K562 (cell line): ENCODE measurements around the gene RNF224. TPM values are rescaled to one million over a fixed set of nuclear protein-coding genes. Genes with fewer than 3 reads are reported as not detected.

Experiments
- CEBPB ChIP-seq: fragments of 450-650 bp; IDR thresholded peaks from 2 replicates; pipeline ENCODE4 v1.6.1; 2016; ENCODE audit warnings: missing genetic modification characterization, missing compliant biosample characterization
- DMBX1 ChIP-seq: fragments of 250-450 bp; sonication (Bioruptor Pico); IDR thresholded peaks from 2 replicates; pipeline ENCODE4 v1.8.0; 2022; ENCODE audit warnings: inconsistent platforms, mild to moderate bottlenecking, moderate library complexity, borderline replicate concordance
- EP400 ChIP-seq: fragments of 450-650 bp; IDR thresholded peaks from 2 replicates; pipeline ENCODE4 v1.6.1; 2017; ENCODE audit warnings: antibody characterized with exemption, mild to moderate bottlenecking, moderate library complexity
- FIP1L1 ChIP-seq: fragments of 200-400 bp; formaldehyde crosslinking; IDR thresholded peaks from 2 replicates; pipeline ENCODE4 v1.6.1; 2018; ENCODE audit warnings: mild to moderate bottlenecking, low read depth, low read length; ENCODE audit not compliant: poor library complexity, severe bottlenecking
- HMBOX1 ChIP-seq: sonication (generic); IDR thresholded peaks from 2 replicates; pipeline ENCODE4 v1.6.1; 2016
- LARP7 ChIP-seq: fragments of 450-650 bp; IDR thresholded peaks from 2 replicates; pipeline ENCODE4 v1.6.1; 2016
- MYNN ChIP-seq, 2 experiments: sonication (generic); formaldehyde crosslinking in 1 of 2; IDR thresholded peaks; 2 replicates each; pipeline versions ENCODE4 v1.5.0 to v1.6.1; 2016 to 2020; ENCODE audit warnings: antibody characterized with exemption in 1 of 2, missing genetic modification reagents in 1 of 2
- PHF21A ChIP-seq: fragments of 450-650 bp; IDR thresholded peaks from 2 replicates; pipeline ENCODE4 v1.6.1; 2017; ENCODE audit warnings: low read depth, borderline replicate concordance
- POLR2B ChIP-seq: fragments of 450-650 bp; IDR thresholded peaks from 2 replicates; pipeline ENCODE4 v1.6.1; 2018; ENCODE audit warnings: low read depth; ENCODE audit not compliant: partially characterized antibody
- SIN3A ChIP-seq, 2 experiments: fragments of 150-350 bp in 1 of 2; IDR thresholded peaks; 2 replicates each; pipeline ENCODE4 v1.6.1; 2011 to 2016; ENCODE audit warnings: borderline replicate concordance in 2 of 2, low read depth in 2 of 2, low read length in 2 of 2, mild to moderate bottlenecking in 2 of 2, moderate library complexity in 2 of 2; ENCODE audit not compliant: control insufficient read depth in 1 of 2
- SLC30A9 ChIP-seq: fragments of 250-450 bp; sonication (Bioruptor Pico); IDR thresholded peaks from 2 replicates; pipeline ENCODE4 v1.8.0; 2022; ENCODE audit warnings: mild to moderate bottlenecking, moderate library complexity
- SRSF3 ChIP-seq: fragments of 200-400 bp; formaldehyde crosslinking; IDR thresholded peaks from 2 replicates; pipeline ENCODE4 v1.6.1; 2016; ENCODE audit warnings: mild to moderate bottlenecking, low read length, moderate library complexity; ENCODE audit not compliant: insufficient read depth
- ZFX ChIP-seq: sonication (generic); formaldehyde crosslinking; IDR thresholded peaks from 2 replicates; pipeline ENCODE4 v1.8.0; 2022; ENCODE audit warnings: mild to moderate bottlenecking, missing genetic modification reagents, moderate library complexity
- ZNF12 ChIP-seq: sonication (generic); formaldehyde crosslinking; IDR thresholded peaks from 2 replicates; pipeline ENCODE4 v1.4.0; 2020; ENCODE audit warnings: mild to moderate bottlenecking, missing genetic modification reagents
- ZNF239 ChIP-seq: fragments of 250-450 bp; sonication (Bioruptor Pico); IDR thresholded peaks from 2 replicates; pipeline ENCODE4 v1.4.0; 2020; ENCODE audit warnings: mild to moderate bottlenecking
- ZNF76 ChIP-seq: fragments of 250-450 bp; sonication (Bioruptor Pico); IDR thresholded peaks from 2 replicates; pipeline ENCODE4 v1.4.0; 2020; ENCODE audit warnings: mild to moderate bottlenecking, moderate library complexity, borderline replicate concordance
- ZNF830 ChIP-seq: fragments of 250-450 bp; sonication (Bioruptor Pico); IDR thresholded peaks from 2 replicates; pipeline ENCODE4 v1.5.0; 2021; ENCODE audit warnings: mild to moderate bottlenecking
- polyA plus RNA-seq, 8 experiments: library from polyadenylated mRNA; depleted of rRNA in 4 of 8; stranded (reverse) in 5 of 8; unstranded in 3 of 8; fragments of >200 nt; fragmentation: Nextera tagmentation in 2 of 8; fragmentation: Illumina TruSeq in 1 of 8; extraction: Ambion mirVana in 2 of 8; extraction: Trizol in 1 of 8; gene quantifications; 2 replicates each; pipeline versions ENCODE4 v1.2.1 to v1.2.3, GENCODE V29; 2011 to 2014; ENCODE audit warnings: inconsistent platforms in 1 of 8, missing spikeins in 1 of 8
- total RNA-seq, 7 experiments: library from RNA; depleted of rRNA in 6 of 7; stranded (reverse); fragments of >200 nt in 6 of 7; fragmentation: Illumina TruSeq in 2 of 7; extraction: Trizol in 2 of 7; gene quantifications; 2 replicates each; pipeline versions ENCODE4 v1.2.1 to v1.2.3, GENCODE V29; 2011 to 2021; ENCODE audit warnings: low replicate concordance in 1 of 7
- TF ChIP-seq, protein P1 (sequence below): sonication (generic); formaldehyde crosslinking; IDR thresholded peaks from 2 replicates; pipeline ENCODE4 v1.8.1; 2023; ENCODE audit warnings: missing genetic modification reagents, mild to moderate bottlenecking, borderline replicate concordance
- TF ChIP-seq, protein P2 (sequence below): fragments of 450-650 bp; IDR thresholded peaks from 2 replicates; pipeline ENCODE4 v1.6.1; 2014; ENCODE audit warnings: low read depth, mild to moderate bottlenecking, moderate library complexity, borderline replicate concordance

Gene RNF224
- total and polyA plus RNA-seq, 9 of the 15 experiments (the other 6 are each of a cell fraction or from before 2014, with no cell fraction given): not detected

- TF ChIP-seq, protein P1, sequence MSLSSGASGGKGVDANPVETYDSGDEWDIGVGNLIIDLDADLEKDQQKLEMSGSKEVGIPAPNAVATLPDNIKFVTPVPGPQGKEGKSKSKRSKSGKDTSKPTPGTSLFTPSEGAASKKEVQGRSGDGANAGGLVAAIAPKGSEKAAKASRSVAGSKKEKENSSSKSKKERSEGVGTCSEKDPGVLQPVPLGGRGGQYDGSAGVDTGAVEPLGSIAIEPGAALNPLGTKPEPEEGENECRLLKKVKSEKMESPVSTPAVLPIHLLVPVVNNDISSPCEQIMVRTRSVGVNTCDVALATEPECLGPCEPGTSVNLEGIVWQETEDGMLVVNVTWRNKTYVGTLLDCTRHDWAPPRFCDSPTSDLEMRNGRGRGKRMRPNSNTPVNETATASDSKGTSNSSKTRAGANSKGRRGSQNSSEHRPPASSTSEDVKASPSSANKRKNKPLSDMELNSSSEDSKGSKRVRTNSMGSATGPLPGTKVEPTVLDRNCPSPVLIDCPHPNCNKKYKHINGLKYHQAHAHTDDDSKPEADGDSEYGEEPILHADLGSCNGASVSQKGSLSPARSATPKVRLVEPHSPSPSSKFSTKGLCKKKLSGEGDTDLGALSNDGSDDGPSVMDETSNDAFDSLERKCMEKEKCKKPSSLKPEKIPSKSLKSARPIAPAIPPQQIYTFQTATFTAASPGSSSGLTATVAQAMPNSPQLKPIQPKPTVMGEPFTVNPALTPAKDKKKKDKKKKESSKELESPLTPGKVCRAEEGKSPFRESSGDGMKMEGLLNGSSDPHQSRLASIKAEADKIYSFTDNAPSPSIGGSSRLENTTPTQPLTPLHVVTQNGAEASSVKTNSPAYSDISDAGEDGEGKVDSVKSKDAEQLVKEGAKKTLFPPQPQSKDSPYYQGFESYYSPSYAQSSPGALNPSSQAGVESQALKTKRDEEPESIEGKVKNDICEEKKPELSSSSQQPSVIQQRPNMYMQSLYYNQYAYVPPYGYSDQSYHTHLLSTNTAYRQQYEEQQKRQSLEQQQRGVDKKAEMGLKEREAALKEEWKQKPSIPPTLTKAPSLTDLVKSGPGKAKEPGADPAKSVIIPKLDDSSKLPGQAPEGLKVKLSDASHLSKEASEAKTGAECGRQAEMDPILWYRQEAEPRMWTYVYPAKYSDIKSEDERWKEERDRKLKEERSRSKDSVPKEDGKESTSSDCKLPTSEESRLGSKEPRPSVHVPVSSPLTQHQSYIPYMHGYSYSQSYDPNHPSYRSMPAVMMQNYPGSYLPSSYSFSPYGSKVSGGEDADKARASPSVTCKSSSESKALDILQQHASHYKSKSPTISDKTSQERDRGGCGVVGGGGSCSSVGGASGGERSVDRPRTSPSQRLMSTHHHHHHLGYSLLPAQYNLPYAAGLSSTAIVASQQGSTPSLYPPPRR (CRISPR knock-in tag): no peak
- TF ChIP-seq, protein P2, sequence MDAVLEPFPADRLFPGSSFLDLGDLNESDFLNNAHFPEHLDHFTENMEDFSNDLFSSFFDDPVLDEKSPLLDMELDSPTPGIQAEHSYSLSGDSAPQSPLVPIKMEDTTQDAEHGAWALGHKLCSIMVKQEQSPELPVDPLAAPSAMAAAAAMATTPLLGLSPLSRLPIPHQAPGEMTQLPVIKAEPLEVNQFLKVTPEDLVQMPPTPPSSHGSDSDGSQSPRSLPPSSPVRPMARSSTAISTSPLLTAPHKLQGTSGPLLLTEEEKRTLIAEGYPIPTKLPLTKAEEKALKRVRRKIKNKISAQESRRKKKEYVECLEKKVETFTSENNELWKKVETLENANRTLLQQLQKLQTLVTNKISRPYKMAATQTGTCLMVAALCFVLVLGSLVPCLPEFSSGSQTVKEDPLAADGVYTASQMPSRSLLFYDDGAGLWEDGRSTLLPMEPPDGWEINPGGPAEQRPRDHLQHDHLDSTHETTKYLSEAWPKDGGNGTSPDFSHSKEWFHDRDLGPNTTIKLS: no peak
- TF ChIP-seq HMBOX1 (no peak), EP400 (peak; percentile 49; the same call in 1 of the 2 replicates), DMBX1 (peak; percentile 85), LARP7 (no peak), PHF21A (no peak), FIP1L1 (no peak), MYNN (IDR thresholded peaks at IDR 0.05) (peak; percentile 97), MYNN (CRISPR knock-in tag; IDR thresholded peaks at IDR 0.05) (no peak), ZNF12 (no peak), SLC30A9 (CRISPR knock-in tag) (no peak), ZNF239 (peak; percentile 20; the same call in 1 of the 2 replicates), CEBPB (tag) (no peak), SIN3A (IDR thresholded peaks at IDR 0.05; ENCODE audit: borderline replicate concordance in 2 of 2, control insufficient read depth in 1 of 2, low read depth in 2 of 2, low read length in 2 of 2) (peak; percentile 78 to 96), ZNF830 (no peak), ZFX (CRISPR knock-in tag) (peak; percentile 51), ZNF76 (CRISPR knock-in tag) (0 out of 2 replicates have a peak, but pooled peaks have one; percentile 45), POLR2B (peak; percentile 40), SRSF3 (no peak)
Measured at GRCh38 chr9:137218754-137219271, 8.5 kb upstream of the RNF224 start (continued).
